ENCODE measurements around the gene TRNT1.

DNA sequence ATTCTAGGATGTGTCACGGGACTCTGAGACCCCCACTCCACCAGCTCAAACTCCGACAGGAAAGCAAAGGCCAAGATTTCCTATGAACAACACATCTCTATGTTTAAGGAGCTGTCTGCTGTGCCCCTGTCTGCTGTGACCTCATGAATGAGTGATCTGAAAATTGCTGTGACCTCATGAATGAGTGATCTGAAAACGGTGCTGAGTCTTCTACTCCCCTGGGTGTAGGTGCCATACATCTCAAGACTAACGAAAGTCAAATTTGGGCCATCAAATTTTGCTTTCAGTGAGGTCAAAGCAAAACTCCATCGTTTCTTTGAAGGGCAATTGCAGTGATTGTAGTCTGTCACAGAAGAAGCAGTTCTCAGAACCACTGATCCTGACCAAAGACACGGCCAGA lies 41.0 kb upstream of the TRNT1 start:
- TF ChIP-seq EP300 (IDR thresholded peaks at IDR 0.05; ENCODE audit: borderline replicate concordance) (no peak), TCF12 (IDR thresholded peaks at IDR 0.05; ENCODE audit: low read depth) (no peak)

Data from Ishikawa (cell line).